ENCODE measurements around the gene IFI30. TPM values are rescaled to one million over a fixed set of nuclear protein-coding genes. Genes with fewer than 3 reads are reported as not detected.

The IFI30 gene
- total RNA-seq, 2 donors from 2014 or later: 10.2 to 11.4 TPM

- Mint-ChIP-seq H3K36me3 (ENCODE audit: insufficient read depth in 2 of 2) (peaks cover 11 to 18% of the 10 kb centered on the region in 2 donors), H3K27me3 (ENCODE audit: low read depth) (no peaks in the 10 kb centered on the region), H3K27ac (no peak overlapping the region), H3K4me1 (ENCODE audit: low read depth) (no peaks in the 10 kb centered on the region), H3K4me3 (no peak overlapping the region), H3K9me3 (no peaks in the 10 kb centered on the region)
- DNase-seq (no peak), ATAC-seq (replicated peaks in 1 of 2) (no peak)
Observed at GRCh38 chr19:18143902-18144301, 29.7 kb upstream of the IFI30 start.

- ATAC-seq (replicated peaks in 1 of 2): no peak
- no peaks in the 10 kb centered on the region for H3K9me3 Mint-ChIP-seq
- H3K27me3 Mint-ChIP-seq (ENCODE audit: low read depth): no peaks in the 10 kb centered on the region
- H3K4me3 Mint-ChIP-seq: no peak overlapping the region
- DNase-seq: no peak
- H3K27ac Mint-ChIP-seq: no peak overlapping the region
- H3K36me3 Mint-ChIP-seq (ENCODE audit: insufficient read depth in 2 of 2): peaks cover 9 to 18% of the 10 kb centered on the region in 2 donors
- no peaks in the 10 kb centered on the region for H3K4me1 Mint-ChIP-seq (ENCODE audit: low read depth)
Observed at GRCh38 chr19:18144361-18144760, 29.3 kb upstream of the IFI30 start.

GRCh38 chr19:18144906-18145305, 28.7 kb upstream of the IFI30 start:
- H3K4me1 Mint-ChIP-seq (ENCODE audit: low read depth): no peaks in the 10 kb centered on the region
- DNase-seq (no peak), ATAC-seq (replicated peaks in 1 of 2) (no peak)
- H3K4me3 Mint-ChIP-seq: no peak overlapping the region
- H3K36me3 Mint-ChIP-seq (ENCODE audit: insufficient read depth in 2 of 2): peaks cover 9 to 18% of the 10 kb centered on the region in 2 donors
- no peaks in the 10 kb centered on the region for H3K27me3 Mint-ChIP-seq (ENCODE audit: low read depth)
- H3K9me3 Mint-ChIP-seq: no peaks in the 10 kb centered on the region
- no peak overlapping the region for H3K27ac Mint-ChIP-seq

- DNase-seq: no peak
- H3K4me1 Mint-ChIP-seq (ENCODE audit: low read depth): no peaks in the 10 kb centered on the region
- ATAC-seq (replicated peaks in 1 of 2): no peak
- no peaks in the 10 kb centered on the region for H3K9me3 Mint-ChIP-seq
- no peaks in the 10 kb centered on the region for H3K27me3 Mint-ChIP-seq (ENCODE audit: low read depth)
- no peak overlapping the region for H3K4me3 Mint-ChIP-seq
- peaks cover 6 to 15% of the 10 kb centered on the region in 2 donors for H3K36me3 Mint-ChIP-seq (ENCODE audit: insufficient read depth in 2 of 2)
- H3K27ac Mint-ChIP-seq: no peak overlapping the region
Observed at GRCh38 chr19:18145391-18145999, 28.1 kb upstream of the IFI30 start.

- H3K4me1 Mint-ChIP-seq (ENCODE audit: low read depth): peaks cover 13% of the 10 kb centered on the region
- ATAC-seq (replicated peaks in 1 of 2): no peak
- peaks cover 5 to 12% of the 10 kb centered on the region in 2 donors for H3K36me3 Mint-ChIP-seq (ENCODE audit: insufficient read depth in 2 of 2)
Observed at GRCh38 chr19:18147396-18147795, 26.2 kb upstream of the IFI30 start.

GRCh38 chr19:18149596-18149975, 24.0 kb upstream of the IFI30 start:
- DNase-seq (no peak), ATAC-seq (replicated peaks in 1 of 2) (no peak)
- Mint-ChIP-seq H3K9me3 (no peaks in the 10 kb centered on the region), H3K27ac (no peak overlapping the region), H3K4me3 (no peak overlapping the region), H3K36me3 (ENCODE audit: insufficient read depth in 2 of 2) (peaks cover 3 to 8% of the 10 kb centered on the region in 2 donors), H3K4me1 (ENCODE audit: low read depth) (peaks cover 23% of the 10 kb centered on the region), H3K27me3 (ENCODE audit: low read depth) (no peaks in the 10 kb centered on the region)

More at GRCh38 chr19:18147396-18147795, 26.2 kb upstream of the IFI30 start:
- Mint-ChIP-seq H3K4me3 (no peak overlapping the region), H3K27me3 (ENCODE audit: low read depth) (no peaks in the 10 kb centered on the region), H3K27ac (no peak overlapping the region), H3K9me3 (no peaks in the 10 kb centered on the region)
- no peak for DNase-seq

GRCh38 chr19:18150776-18151624, 22.6 kb upstream of the IFI30 start:
- H3K27ac Mint-ChIP-seq: peak overlapping the region; percentile 64

GRCh38 chr19:18152442-18152816, 21.2 kb upstream of the IFI30 start:
- DNase-seq (peak; percentile 98 to 99), ATAC-seq (replicated peaks in 1 of 2) (peak; percentile 75)
- Mint-ChIP-seq H3K9me3 (no peaks in the 10 kb centered on the region), H3K4me1 (ENCODE audit: low read depth) (peaks cover 31% of the 10 kb centered on the region), H3K4me3 (peak overlapping the region; percentile 73 to 79), H3K27ac (peak overlapping the region; percentile 64), H3K27me3 (ENCODE audit: low read depth) (no peaks in the 10 kb centered on the region), H3K36me3 (ENCODE audit: insufficient read depth in 2 of 2) (peaks cover 0 to 1% of the 10 kb centered on the region in 2 donors)

More at GRCh38 chr19:18150776-18151624, 22.6 kb upstream of the IFI30 start:
- Mint-ChIP-seq H3K9me3 (no peaks in the 10 kb centered on the region), H3K4me3 (peak overlapping the region; percentile 73 to 79), H3K36me3 (ENCODE audit: insufficient read depth in 2 of 2) (peaks cover 0 to 4% of the 10 kb centered on the region in 2 donors), H3K4me1 (ENCODE audit: low read depth) (peaks cover 24% of the 10 kb centered on the region), H3K27me3 (ENCODE audit: low read depth) (no peaks in the 10 kb centered on the region)
- DNase-seq: no peak
- ATAC-seq (replicated peaks in 1 of 2): no peak

GRCh38 chr19:18152817-18153555, 20.6 kb upstream of the IFI30 start, which contains the start of gene PIK3R2:
TSS of gene PIK3R2 (plus strand) at chr19:18153163. CDS start at chr19:18155880, 2,717 bp downstream.
- peak; percentile 100 for DNase-seq
- ATAC-seq (replicated peaks in 1 of 2): peak; percentile 90 to 91
- H3K36me3 Mint-ChIP-seq (ENCODE audit: insufficient read depth in 2 of 2): peaks cover 0 to 1% of the 10 kb centered on the region in 2 donors
- no peaks in the 10 kb centered on the region for H3K9me3 Mint-ChIP-seq
- no peaks in the 10 kb centered on the region for H3K27me3 Mint-ChIP-seq (ENCODE audit: low read depth)
- peaks cover 31% of the 10 kb centered on the region for H3K4me1 Mint-ChIP-seq (ENCODE audit: low read depth)
- peak within 1 kb of the TSS; percentile 81 to 90 for H3K4me3 Mint-ChIP-seq
- peak within 1 kb of the TSS; percentile 64 for H3K27ac Mint-ChIP-seq

- H3K4me3 Mint-ChIP-seq: peak overlapping the region; percentile 81 to 90
- H3K36me3 Mint-ChIP-seq (ENCODE audit: insufficient read depth in 2 of 2): peaks cover 0 to 1% of the 10 kb centered on the region in 2 donors
- no peaks in the 10 kb centered on the region for H3K9me3 Mint-ChIP-seq
- ATAC-seq (replicated peaks in 1 of 2) (no peak), DNase-seq (peak; percentile 41)
- peaks cover 31% of the 10 kb centered on the region for H3K4me1 Mint-ChIP-seq (ENCODE audit: low read depth)
- peak overlapping the region; percentile 40 for H3K27ac Mint-ChIP-seq
- no peaks in the 10 kb centered on the region for H3K27me3 Mint-ChIP-seq (ENCODE audit: low read depth)
Observed at GRCh38 chr19:18153556-18154134, 20.0 kb upstream of the IFI30 start.

- H3K27me3 Mint-ChIP-seq (ENCODE audit: low read depth): no peaks in the 10 kb centered on the region
- H3K4me1 Mint-ChIP-seq (ENCODE audit: low read depth): peaks cover 34% of the 10 kb centered on the region
- no peak for ATAC-seq (replicated peaks in 1 of 2)
- no peak for DNase-seq
- H3K9me3 Mint-ChIP-seq: no peaks in the 10 kb centered on the region
- H3K27ac Mint-ChIP-seq: no peak overlapping the region
- peaks cover under 1 to 1% of the 10 kb centered on the region in 2 donors for H3K36me3 Mint-ChIP-seq (ENCODE audit: insufficient read depth in 2 of 2)
- peak overlapping the region in 1 of 2 donors; percentile 39 for H3K4me3 Mint-ChIP-seq
Observed at GRCh38 chr19:18155095-18156087, 18.2 kb upstream of the IFI30 start.

- Mint-ChIP-seq H3K9me3 (no peaks in the 10 kb centered on the region), H3K4me1 (ENCODE audit: low read depth) (peaks cover 38% of the 10 kb centered on the region), H3K4me3 (no peak overlapping the region), H3K36me3 (ENCODE audit: insufficient read depth in 2 of 2) (peaks cover 1 to 2% of the 10 kb centered on the region in 2 donors), H3K27me3 (ENCODE audit: low read depth) (no peaks in the 10 kb centered on the region), H3K27ac (no peak overlapping the region)
- ATAC-seq (replicated peaks in 1 of 2) (no peak), DNase-seq (no peak)
Observed at GRCh38 chr19:18156268-18156667, 17.3 kb upstream of the IFI30 start.
